Effector CD4-positive, alpha-beta T cell (primary cell): Measurements from ENCODE around the gene LSM7.

Experiments
- DNase-seq: peaks from one replicate; pipeline ENCODE4 v3.0.0-alpha.2; 2020

LSM7 gene

DNA sequence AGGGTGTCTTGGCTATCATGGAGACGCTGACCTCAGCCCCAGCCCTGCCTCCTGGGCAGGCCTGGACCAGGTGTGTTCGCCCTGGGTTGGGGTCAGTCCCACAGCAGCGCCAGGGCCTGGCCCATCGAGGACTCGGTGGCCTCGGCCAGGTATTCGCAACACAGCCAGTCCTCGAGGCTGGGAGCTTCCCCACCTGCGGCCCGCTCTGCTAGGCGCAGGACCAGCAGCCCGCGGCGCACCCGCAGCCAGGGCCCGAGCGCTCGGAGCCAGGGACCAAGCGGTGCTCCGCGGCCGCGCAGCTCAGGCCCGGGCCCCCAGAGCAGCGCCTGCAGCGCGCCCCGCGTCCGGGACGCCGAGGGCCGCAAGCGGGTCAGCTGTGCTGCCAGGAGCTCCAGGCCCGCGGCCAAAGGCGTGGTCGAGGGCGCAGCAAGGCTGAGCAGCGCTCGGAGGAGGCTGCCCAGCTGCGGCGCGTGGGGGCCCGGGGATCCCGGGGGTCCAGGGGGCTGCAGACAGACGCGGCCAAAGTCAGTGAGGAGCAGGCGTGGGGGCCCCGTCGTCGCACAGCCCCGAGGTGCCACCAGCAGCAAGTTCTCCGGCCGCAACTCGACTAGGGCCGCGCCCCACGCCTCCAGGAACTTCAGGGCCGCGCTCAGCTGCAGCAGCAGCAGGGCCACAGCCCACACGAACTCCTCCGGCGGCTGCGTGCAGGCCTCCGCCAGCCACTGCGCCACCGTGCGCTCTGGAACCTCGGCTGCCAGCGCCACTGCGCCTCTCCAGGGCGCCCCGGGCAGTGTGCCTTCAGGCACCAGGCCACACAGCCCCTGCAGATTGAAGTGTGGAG is 52.6 kb downstream of the LSM7 start:
- no peak for DNase-seq

DNA sequence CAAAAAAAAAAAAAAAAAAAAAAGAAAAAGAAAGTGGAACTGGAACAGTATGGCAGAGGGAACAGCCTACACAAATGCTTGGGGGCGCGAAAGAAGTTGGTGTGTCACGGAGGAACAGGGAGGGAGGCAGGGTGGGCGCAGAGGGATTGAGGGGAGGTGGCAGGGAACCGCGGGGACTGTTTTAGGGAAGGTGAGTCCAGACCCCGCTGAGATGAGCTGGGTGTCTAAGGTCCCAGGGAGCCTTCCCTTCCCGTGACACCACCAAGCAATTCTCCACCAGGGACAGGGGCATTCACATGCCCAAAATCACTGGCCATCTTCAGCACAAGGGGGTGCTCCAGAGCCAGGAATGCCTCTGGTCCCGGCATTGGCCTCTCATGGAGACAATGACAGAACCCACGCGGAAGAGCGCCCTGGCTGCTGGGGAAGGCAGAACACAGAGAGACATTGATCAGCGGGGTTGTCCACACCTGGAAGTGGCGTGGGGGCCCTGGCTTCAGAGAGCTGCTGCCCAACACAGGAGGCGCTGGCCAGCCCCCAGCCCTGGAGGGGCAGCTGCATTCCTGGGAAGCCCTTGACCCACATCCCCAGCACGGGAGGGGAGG is 53.4 kb downstream of the LSM7 start:
- no peak for DNase-seq

- no peak for DNase-seq
Measured at GRCh38 chr19:2274185-2274711, 54.1 kb downstream of the LSM7 start.

- peak; percentile 73 for DNase-seq
Measured at GRCh38 chr19:2273356-2274184, 54.8 kb downstream of the LSM7 start.
